GM21360 (cell line): Measurements from ENCODE around the gene NSUN2.
"Not testable (repeated sequence)": the region's sequence is repeated elsewhere in the genome, so short reads cannot be mapped to it uniquely, and the experiment has no call there.

Experiments
- ATAC-seq: cut with Tn5 transposase; IDR thresholded peaks from one replicate; pipeline ENCODE4 v1.9.1; 2021; ENCODE audit warnings: mild to moderate bottlenecking, moderate library complexity; ENCODE audit not compliant: unreplicated experiment

Gene NSUN2

DNA sequence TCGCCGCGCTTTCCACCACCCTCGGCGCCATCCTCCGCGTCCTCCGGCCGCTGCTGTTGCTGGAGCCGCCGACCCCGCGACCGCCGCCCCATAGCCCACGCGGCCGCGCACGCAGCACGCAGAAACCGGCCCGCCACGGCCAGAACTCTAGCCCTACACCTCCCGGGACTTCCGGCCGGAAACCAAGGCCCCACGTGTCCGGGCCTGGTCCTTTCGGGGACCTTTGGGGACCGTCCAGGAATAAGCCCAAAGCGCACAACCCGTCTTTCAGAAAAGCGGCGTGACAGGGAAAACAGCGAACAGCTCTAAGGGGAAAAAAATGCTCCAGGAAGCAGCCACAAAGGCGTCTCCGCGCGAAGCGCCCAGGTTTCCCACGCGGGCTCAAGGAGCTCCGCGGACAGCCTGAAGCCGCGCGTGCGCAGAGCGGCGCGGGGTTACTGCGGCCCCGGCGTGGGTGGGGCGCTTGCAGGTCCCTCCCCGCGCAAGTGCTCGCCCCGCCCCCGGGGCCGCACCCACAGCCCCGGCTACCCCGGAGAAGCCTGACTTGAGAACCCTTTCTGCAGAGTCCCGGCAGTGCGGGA lies at the start of gene NSUN2, which contains the start of gene SRD5A1:
Gene NSUN2, minus strand, starts transcription at position 157 of the 581 bp plus-strand sequence. Its CDS starts 65 bp downstream, at position 92.
Gene SRD5A1, plus strand, starts transcription at position 553 of the 581 bp plus-strand sequence. CDS start 137 bp downstream, outside the sequence.
- ATAC-seq: peak; percentile 83

DNA sequence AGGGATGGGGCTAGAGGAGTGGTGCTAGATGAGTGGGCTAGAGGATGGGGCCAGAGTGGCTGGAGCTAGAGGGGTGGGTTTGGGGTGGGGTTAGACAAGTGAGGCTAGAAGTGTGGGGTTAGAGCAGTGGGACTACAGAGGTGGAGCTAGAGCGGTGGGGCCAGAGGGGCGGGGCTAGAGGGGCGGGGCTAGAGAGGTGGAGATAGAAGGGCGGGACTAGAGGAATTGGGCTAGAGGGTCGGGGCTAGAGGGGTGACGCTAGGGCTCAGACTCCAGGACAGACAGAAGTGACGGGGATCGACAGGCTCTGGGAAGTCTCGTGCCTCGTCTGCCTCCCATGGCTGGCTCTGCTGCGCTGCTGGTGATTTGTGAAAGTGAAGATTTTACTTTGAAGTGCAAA lies 49.4 kb upstream of the NSUN2 start:
- ATAC-seq: no peak

DNA sequence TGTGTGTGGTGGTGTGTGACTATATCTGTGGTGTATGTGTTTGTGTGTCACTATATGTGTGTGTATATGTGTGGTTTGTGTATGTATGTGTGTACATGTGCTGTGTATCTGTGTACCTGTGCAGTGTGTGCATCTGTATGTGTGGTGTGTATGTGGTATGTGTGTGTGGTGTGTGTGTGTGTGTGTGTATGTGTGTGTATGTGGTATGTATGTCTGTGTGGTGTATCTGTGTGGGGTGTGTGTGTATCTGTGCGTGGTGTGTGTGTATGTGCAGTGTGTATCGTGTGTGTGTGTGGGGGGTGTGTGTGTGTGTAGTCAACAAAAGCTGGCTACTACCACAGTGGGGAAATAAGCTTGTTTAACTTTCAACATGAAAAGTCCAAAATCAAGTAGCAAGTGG lies 48.8 kb upstream of the NSUN2 start:
- ATAC-seq: no peak

DNA sequence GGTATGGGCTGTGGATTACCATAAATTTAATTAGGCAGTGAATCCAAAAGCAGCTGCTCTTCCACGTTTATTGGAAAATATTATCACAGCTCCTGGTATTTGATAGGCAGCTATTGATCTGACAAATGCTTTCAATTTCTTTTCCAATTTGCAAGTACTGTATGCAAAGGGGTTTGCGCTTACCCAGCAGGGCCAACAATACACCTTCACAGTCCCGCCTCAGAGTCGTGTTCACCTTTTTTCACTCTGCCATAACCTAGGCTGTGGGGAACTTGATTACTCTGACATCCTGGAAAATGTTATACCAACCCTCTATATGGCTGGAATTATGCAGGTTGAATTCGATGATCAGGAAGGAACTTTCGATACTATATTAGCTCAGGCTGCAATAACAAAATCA lies 48.1 kb upstream of the NSUN2 start:
- ATAC-seq: no peak

DNA sequence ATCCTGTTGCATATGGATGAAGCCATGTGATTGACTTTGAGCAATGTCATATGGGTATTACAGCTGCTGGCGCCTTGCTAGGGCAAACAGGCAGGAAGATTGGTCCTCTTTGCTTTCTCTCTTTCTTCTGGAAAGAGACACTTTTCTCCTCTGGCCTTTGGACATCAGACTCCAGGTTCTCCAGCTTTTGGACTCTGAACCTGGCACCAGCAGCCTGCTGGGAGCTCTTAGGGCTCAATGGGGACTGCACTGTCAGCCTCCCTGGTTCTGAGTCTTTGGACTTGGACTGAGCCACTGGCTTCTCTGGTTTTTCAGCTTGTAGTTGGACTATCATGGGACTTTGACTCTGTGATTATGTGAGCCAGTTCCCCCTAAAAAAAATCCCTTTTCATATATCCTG lies 45.5 kb upstream of the NSUN2 start:
- no peak for ATAC-seq

DNA sequence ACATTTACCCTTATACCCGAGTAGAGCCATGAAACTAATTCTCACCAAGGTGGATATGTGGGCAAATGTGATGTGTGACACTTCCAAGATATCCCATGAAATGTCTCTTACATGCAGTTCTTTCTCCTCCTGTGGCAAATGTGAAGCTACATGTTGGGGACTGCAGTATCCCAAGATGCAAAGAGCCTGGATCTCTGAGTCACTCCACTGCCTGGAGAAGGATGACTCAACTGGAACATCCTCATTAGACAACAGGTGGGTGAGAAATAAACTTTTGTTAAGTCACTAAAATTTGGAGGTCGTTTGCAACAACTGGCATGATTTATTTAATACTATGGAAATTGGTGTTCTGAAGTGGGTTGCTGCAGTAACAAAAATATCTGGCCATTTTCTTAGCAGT lies 43.9 kb upstream of the NSUN2 start:
- no peak for ATAC-seq

DNA sequence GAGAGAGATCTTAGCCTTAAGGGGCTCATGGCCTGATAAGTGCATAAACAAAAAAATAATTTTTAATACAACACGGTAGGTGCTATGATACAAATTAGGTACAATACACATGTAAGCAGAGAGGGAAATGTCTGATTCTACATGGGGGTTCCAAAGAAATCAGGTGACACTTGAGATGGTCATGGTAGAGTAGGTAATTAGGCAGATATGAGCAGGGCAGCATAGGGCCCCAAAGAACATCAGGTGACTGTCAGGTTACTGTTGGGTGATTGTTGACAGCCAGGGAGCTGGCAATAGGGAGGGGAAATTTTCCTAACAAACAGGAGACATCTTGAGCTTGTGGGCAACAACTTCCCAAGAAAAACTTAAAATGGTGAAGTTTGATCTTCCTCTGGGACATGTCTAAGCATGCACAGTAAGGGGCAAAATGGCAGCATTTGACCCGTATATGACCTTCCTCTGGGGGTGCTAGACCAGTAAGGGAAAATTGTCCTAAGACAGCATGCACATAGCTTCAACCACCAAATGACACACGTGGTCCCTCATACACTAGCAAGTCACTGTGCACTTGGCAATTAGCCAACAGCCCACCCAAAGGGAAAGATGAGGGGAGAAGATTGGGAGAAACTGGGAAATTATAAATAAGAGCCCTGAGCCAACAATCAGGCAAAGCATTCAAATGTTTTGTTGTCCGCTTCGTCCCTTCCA lies 43.1 kb upstream of the NSUN2 start:
- ATAC-seq: no peak

DNA sequence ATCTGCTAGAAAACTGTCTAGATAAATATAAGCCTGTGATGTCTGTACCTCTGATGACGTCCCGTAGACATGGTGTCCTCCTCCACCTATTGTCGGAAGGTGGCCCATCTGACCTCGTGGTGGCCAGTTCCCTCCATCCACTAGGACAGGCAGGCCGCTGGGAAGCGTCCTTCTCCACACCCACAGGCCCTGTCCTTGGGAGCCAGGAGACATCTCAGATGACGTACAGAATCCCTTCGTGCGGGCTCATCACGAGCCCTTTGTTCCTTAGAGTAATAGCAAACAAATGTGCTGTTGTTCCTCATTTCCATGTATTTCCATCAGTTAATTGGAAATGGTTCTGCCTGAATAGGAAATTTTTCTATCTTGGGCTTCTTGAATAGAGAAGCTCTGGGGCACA lies 42.0 kb upstream of the NSUN2 start:
- ATAC-seq: no peak

DNA sequence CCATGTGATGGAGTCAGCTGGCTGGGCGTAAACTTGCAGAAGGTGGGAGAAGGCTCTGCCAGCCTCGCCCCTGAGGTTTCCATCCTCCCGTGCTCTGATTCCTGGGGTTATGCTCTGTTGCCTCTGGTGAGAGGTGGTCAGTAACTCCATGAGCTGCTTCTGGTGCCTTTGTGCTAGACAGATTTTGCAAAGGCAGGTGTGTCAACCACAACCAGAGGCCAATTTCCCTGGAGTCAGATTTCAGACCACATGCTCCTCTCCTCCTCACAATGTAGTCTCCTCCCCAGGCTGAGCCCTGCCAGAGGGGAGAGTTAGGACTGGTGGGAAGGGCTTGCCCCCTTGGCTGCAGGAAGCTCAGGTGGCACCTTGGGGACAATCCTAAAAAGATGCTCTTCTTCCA lies 41.6 kb upstream of the NSUN2 start:
- ATAC-seq: no peak

DNA sequence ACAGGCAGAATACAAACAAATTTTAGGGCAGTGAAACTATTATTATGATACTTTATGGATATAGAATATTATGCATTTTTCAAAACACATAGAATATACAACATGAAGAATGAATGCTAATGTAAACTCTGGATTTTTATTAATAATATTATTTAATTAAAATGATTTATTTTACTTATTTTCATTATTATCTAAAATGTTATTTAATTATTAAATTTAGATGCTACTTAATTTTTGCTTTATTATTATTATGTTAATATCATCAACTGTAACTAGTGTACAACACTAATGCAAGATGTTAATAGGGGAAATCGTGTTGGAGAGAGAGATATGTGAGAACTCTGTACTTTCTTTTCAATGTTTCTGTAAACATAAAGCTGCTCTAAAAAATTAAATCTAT lies 41.1 kb upstream of the NSUN2 start:
- ATAC-seq: no peak

DNA sequence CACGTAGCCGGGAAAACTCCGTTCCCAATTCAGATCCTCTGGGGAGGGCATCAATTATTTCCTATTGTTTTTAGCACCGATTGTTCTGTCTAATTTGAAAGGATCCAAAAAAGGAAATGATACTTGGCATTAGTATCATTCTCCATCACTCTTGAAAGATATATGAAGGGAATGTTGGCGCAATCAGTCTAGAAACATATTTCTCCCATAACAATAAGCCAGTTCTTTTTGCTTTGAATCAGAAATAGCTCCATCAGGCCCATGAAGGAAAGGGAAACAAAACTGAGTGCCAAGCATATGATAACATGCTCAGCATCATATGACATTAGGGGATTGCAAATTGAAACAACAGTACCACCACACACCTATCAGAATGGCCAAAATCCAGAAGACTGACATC lies 40.2 kb upstream of the NSUN2 start:
- ATAC-seq: no peak

DNA sequence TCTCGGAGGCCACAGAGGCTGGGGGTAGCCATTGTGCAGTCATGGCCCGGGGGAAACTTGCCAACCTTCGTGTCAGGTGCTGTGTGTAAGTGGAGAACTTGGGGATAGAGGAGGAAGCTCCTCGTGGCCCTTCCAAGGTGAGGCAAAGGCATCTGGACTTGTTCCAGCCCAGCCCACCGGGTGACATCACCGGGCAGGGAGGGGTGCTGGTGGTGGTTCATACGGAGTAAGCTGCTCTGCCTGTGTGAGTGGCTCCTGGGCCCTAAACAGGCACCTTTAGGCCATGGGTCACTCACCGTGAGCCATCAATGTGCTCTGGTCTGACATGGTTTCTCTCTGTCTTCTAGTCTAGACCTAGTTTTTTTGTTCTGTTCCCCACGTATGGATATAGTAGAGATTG lies 35.9 kb upstream of the NSUN2 start:
- ATAC-seq: not testable (repeated sequence)

DNA sequence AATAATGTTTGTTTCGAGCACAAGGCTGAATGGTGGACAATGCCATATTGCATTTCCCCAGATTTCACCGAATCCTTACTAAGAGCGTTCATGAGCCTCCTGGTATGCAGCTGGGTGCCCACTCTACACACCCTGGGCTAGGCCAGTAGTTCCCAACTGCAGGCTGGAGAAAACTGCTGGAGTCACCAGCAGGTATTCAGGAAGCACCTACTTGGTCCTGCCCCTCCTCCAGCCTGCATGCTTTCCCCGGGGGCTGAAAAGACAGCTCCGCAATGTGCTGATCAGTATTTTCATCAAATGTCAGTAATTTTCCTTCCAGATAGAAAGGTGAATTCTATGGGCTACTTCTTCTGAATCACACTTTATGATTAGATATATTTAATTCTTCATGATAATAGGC lies 34.8 kb upstream of the NSUN2 start:
- no peak for ATAC-seq

DNA sequence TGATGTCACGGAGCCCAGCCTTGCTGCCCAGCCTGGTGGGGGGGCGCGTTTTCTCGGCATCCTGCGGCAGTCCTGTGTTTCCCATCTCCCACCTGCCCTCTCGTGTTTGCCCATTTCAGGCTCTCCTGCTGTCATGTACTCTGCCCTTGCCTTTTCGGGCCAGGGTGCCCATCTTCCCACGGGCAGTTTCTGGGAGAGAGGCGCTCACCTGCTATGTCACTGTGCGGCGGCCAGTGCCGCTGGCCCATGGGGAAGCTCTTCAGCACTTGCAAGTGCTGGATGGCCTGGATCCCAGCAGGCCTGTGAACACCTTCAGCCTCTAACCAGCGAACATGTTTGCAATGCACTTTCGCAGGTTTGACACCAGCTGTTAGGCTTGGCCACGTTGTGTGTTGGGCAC lies 33.9 kb upstream of the NSUN2 start:
- no peak for ATAC-seq

DNA sequence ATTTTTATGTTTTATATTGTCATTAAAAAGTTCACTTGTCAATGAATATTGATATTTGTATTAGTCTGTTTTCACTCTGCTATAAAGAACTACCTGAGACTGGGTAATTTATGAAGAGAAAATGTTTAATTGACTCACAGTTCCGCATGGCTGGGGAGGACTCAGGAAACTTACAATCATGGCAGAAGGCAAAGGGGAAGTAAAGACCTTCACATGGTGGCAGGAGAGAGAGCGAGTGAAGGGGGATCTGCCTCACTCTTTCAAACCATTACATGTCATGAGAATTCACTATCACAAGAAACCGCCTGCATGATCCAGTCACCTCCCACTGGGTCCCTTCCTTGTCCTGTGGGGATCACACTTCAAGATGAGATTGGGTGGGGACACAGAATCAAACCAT lies 27.8 kb upstream of the NSUN2 start:
- ATAC-seq: peak; percentile 44

DNA sequence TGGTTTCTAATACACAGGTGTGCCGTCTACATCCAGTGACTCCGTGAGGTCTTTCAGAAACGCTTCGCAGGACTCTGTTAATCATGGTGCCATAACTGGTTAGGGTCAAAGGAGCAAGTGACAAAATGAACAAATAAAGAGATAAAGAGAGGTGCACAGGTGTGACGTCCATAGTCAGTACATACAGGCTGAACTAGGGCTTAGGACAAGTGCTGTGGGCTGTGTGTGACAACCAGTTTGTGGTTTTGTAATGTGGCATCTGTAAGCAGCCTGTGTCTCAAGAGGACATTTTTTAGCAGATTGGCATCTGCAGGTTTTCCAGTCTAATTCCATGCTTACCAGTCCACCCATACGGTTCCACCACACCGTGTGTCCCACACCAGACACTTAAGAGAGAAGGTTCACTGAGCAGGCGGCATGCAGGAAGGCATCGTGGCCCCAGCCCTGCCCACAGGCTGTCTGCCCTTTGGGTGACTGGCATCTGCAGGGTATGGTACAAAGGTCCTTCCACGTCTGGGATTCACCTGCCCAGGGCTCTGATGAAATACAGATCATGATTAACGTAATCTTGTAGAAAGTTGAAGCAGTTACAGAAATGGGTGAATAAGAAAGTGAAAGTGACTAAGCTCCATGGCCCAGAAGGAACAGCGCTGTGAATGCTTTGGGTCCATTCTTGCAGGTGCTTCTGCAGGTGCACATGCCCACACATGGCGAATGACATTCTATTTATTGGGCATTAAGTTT lies 27.3 kb upstream of the NSUN2 start:
- ATAC-seq: peak; percentile 81

DNA sequence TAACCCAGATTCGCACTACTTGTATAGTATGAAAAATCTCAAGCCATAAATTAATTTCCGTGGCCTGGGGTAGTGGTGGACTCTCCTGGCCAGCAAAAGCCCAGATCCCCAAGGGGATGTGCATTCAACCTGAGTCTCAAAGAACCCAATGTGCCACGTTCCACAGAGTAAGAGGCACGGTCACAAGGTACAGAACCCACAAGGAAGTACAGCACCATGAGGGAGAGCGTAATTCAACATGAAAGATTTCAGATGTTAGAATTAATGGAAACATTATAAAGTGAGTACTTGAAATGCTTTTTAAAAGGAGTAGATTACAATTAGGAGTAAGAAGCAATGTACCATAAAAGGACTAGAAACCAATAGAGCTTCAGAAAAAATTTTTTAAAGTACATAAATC lies 23.8 kb upstream of the NSUN2 start:
- ATAC-seq: no peak

DNA sequence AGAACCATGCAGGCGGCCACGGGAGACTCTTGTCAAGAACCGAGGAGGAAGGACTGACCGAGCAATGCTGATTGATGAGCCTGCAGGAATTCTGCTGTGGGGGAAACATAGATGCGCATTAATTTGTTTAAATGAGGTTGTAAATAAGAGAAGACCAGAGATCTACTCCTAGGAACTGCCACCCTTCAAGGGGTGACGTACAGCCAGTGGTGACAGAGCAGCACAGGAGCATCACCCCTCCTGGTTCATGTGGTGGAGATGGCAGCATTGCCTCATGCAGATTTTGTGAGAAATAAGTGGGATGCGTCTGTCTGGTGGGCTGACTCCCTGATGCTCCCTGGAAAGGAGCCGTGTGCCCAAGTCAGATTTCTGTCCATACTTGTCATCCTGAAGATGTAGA lies 22.6 kb upstream of the NSUN2 start:
- ATAC-seq: no peak

DNA sequence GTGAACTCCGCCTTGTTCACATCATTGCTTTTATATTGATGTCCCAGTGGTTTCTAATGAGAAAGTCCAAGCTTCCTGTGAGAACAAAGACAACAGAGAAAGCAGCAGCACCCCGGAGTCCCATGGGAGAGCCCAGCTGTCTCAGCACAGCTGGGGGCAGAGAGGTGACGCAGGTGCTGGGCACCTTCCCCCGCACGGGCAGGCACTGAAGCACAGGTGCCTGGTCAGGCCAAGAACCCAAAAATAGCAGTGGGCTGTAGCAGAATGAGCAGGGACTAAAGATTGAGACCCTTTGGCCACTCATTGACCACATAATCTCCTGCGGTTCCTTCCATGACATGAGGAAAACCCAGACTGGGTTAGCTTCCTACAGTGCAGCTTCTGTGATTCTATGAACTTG lies 19.2 kb upstream of the NSUN2 start:
- ATAC-seq: peak; percentile 91

DNA sequence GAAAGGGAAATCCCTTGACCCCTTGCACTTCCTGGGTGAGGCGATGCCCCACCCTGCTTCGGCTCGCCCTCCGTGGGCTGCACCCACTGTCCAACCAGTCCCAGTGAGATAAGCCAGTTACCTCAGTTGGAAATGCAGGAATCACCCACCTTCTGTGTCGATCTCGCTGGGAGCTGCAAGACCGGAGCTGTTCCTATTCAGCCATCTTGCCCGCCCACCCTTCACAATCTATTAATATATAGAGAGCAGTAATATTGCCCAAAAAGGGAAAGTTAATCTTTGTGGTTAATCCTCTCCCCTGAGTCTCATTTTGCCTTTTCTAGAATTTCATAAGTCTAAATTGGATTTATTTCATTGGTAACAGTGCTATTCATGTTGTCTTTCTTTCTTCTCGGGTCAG lies 16.8 kb upstream of the NSUN2 start:
- no peak for ATAC-seq

DNA sequence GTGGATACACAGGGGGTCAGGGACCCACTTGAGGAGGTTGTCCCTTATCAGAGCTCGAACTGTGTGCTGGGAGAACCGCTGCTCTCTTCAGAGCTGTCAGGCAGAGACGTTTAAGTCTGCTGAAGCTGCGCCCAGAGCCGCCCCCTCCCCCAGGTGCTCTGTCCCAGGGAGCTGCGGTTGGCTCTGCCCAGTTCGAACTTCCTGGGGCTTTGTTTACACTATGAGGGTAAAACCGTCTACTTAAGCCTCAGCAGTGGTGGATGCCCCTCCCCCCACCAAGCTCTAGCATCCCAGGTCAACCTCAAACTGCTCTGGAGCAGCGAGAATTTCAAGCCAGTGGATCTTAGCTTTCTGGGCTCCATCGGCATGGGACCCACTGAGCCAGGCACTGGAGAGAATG lies 16.3 kb upstream of the NSUN2 start:
- no peak for ATAC-seq
